Measurements from ENCODE around the gene OSTM1.

DNA sequence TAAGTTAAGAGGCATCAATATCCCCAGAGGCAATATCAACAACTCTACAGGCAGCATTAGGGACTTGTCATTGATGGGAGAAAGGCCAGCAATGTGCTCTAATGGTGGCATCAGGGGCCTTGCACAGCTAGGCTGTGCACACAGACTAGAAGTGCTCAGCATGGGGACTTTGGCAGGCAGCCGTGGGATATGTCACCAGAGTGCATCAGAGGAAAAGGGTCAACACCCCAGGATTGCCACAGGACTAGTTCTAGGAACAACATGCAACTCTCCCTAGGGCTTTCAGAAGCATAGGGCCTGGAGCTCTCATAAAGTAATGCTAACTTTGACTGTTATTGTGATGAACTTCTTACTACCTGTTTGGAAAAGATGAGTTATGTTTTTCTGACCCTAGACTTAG is 32.2 kb upstream of the OSTM1 start:
- TF ChIP-seq, protein P1, sequence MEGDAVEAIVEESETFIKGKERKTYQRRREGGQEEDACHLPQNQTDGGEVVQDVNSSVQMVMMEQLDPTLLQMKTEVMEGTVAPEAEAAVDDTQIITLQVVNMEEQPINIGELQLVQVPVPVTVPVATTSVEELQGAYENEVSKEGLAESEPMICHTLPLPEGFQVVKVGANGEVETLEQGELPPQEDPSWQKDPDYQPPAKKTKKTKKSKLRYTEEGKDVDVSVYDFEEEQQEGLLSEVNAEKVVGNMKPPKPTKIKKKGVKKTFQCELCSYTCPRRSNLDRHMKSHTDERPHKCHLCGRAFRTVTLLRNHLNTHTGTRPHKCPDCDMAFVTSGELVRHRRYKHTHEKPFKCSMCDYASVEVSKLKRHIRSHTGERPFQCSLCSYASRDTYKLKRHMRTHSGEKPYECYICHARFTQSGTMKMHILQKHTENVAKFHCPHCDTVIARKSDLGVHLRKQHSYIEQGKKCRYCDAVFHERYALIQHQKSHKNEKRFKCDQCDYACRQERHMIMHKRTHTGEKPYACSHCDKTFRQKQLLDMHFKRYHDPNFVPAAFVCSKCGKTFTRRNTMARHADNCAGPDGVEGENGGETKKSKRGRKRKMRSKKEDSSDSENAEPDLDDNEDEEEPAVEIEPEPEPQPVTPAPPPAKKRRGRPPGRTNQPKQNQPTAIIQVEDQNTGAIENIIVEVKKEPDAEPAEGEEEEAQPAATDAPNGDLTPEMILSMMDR (IDR thresholded peaks at IDR 0.05), result no peak
- TF ChIP-seq POLR2AphosphoS5 (IDR thresholded peaks at IDR 0.05; ENCODE audit: low read depth, low read length) (no peak), SIN3A (IDR thresholded peaks at IDR 0.05; ENCODE audit: borderline replicate concordance, insufficient read depth, low read depth, low read length) (no peak)
- TF ChIP-seq, protein P2, sequence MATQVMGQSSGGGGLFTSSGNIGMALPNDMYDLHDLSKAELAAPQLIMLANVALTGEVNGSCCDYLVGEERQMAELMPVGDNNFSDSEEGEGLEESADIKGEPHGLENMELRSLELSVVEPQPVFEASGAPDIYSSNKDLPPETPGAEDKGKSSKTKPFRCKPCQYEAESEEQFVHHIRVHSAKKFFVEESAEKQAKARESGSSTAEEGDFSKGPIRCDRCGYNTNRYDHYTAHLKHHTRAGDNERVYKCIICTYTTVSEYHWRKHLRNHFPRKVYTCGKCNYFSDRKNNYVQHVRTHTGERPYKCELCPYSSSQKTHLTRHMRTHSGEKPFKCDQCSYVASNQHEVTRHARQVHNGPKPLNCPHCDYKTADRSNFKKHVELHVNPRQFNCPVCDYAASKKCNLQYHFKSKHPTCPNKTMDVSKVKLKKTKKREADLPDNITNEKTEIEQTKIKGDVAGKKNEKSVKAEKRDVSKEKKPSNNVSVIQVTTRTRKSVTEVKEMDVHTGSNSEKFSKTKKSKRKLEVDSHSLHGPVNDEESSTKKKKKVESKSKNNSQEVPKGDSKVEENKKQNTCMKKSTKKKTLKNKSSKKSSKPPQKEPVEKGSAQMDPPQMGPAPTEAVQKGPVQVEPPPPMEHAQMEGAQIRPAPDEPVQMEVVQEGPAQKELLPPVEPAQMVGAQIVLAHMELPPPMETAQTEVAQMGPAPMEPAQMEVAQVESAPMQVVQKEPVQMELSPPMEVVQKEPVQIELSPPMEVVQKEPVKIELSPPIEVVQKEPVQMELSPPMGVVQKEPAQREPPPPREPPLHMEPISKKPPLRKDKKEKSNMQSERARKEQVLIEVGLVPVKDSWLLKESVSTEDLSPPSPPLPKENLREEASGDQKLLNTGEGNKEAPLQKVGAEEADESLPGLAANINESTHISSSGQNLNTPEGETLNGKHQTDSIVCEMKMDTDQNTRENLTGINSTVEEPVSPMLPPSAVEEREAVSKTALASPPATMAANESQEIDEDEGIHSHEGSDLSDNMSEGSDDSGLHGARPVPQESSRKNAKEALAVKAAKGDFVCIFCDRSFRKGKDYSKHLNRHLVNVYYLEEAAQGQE (IDR thresholded peaks at IDR 0.05; ENCODE audit: insufficient read depth in 1 of 2, low read depth in 2 of 2, low read length in 1 of 2), result no peak
